Colonic mucosa (tissue), 4 donors: ENCODE results near the gene CPXM2. TPM values are rescaled to one million over a fixed set of nuclear protein-coding genes. Genes with fewer than 3 reads are reported as not detected.

Source experiments
- DNase-seq: peaks from one replicate; pipeline ENCODE4 v3.0.0-alpha.2; 2020
- H3K27ac ChIP-seq: fragments of 200-600 bp; one replicate; pipeline ENCODE4 v1.8.0; 2021
- H3K27me3 ChIP-seq: fragments of 200-600 bp; one replicate; pipeline ENCODE4 v1.8.0; 2021
- H3K36me3 ChIP-seq: fragments of 200-600 bp; one replicate; pipeline ENCODE4 v1.8.0; 2021
- H3K4me1 ChIP-seq: fragments of 200-600 bp; one replicate; pipeline ENCODE4 v1.8.0; 2021; ENCODE audit warnings: mild to moderate bottlenecking
- H3K4me3 ChIP-seq: fragments of 200-600 bp; one replicate; pipeline ENCODE4 v1.8.0; 2021
- H3K9ac ChIP-seq, 2 donors: one replicate each; pipeline ENCODE4 v1.7.0; 2013; ENCODE audit warnings: control low read depth in 2 of 2, low read depth in 2 of 2, low read length in 2 of 2
- H3K9me3 ChIP-seq: fragments of 200-600 bp; one replicate; pipeline ENCODE4 v1.8.0; 2021
- CTCF ChIP-seq: fragments of 200-600 bp; IDR thresholded peaks from one replicate; pipeline ENCODE4 v1.8.0; 2022; ENCODE audit warnings: antibody characterized with exemption, mild to moderate bottlenecking
- intact Hi-C: fragments of 100-400 bp; cut with DNase I; formaldehyde crosslinking; loops from one replicate; pipeline ENCODE4 v1.14.1; 2022
- total RNA-seq, 2 donors: library from RNA; stranded (reverse); fragmentation: NEBNext Ultra II Directional in 1 of 2; extraction: Animal tissue kit (Norgen Biotek cat#: 25700) in 1 of 2; gene quantifications; one replicate each; pipeline ENCODE4 v1.2.1, GENCODE V29; 2021
- donor health status: healthy.
- donor health status: DM: no; HTN: no; CAD: no.
- donor health status: DM: no; HTN: no; CAD: no.

The CPXM2 gene
- total RNA-seq, 2 donors from 2014 or later = 5.8 to 12.9 TPM

- Histone ChIP-seq H3K27me3 (no peaks in the 10 kb centered on the region), H3K9ac (no peak overlapping the region), H3K36me3 (no peaks in the 10 kb centered on the region), H3K4me3 (no peak overlapping the region), H3K9me3 (no peaks in the 10 kb centered on the region), H3K4me1 (no peaks in the 10 kb centered on the region), H3K27ac (no peak overlapping the region)
- DNase-seq = no peak
- intact Hi-C loops = no loop called here
- TF ChIP-seq CTCF = no peak
Measured at GRCh38 chr10:123859653-123860050, 32.0 kb downstream of the CPXM2 start.

- no peak for DNase-seq
- H3K9me3 ChIP-seq = no peaks in the 10 kb centered on the region
- H3K4me1 ChIP-seq = no peaks in the 10 kb centered on the region
- no peak overlapping the region for H3K27ac ChIP-seq
- intact Hi-C loops = no loop called here
- no peak for TF ChIP-seq CTCF
- H3K36me3 ChIP-seq = no peaks in the 10 kb centered on the region
- H3K9ac ChIP-seq = no peak overlapping the region
- no peaks in the 10 kb centered on the region for H3K27me3 ChIP-seq
- no peak overlapping the region for H3K4me3 ChIP-seq
Measured at GRCh38 chr10:123858907-123859652, 32.5 kb downstream of the CPXM2 start.

- H3K9me3 ChIP-seq = no peaks in the 10 kb centered on the region
- DNase-seq = no peak
- H3K4me1 ChIP-seq = no peaks in the 10 kb centered on the region
- intact Hi-C loops = no loop called here
- H3K27me3 ChIP-seq = no peaks in the 10 kb centered on the region
- H3K4me3 ChIP-seq = no peak overlapping the region
- no peaks in the 10 kb centered on the region for H3K36me3 ChIP-seq
- no peak for TF ChIP-seq CTCF
- no peak overlapping the region for H3K27ac ChIP-seq
- no peak overlapping the region for H3K9ac ChIP-seq
Measured at GRCh38 chr10:123858077-123858681, 33.4 kb downstream of the CPXM2 start.

GRCh38 chr10:123857616-123858015 is 34.0 kb downstream of the CPXM2 start:
- H3K27ac ChIP-seq = no peak overlapping the region
- H3K36me3 ChIP-seq = no peaks in the 10 kb centered on the region

More at GRCh38 chr10:123857616-123858015, 34.0 kb downstream of the CPXM2 start:
- intact Hi-C loops = no loop called here
- H3K4me3 ChIP-seq = no peak overlapping the region
- no peak for TF ChIP-seq CTCF
- H3K9me3 ChIP-seq = no peaks in the 10 kb centered on the region
- H3K4me1 ChIP-seq = no peaks in the 10 kb centered on the region
- no peaks in the 10 kb centered on the region for H3K27me3 ChIP-seq
- no peak overlapping the region for H3K9ac ChIP-seq
- no peak for DNase-seq
